Endodermal cell (in vitro differentiated cells): Measurements from ENCODE around the gene GAPT. TPM values are rescaled to one million over a fixed set of nuclear protein-coding genes. Genes with fewer than 3 reads are reported as not detected.

Experiments
- DNase-seq: peaks from one replicate; pipeline ENCODE4 v3.0.0-alpha.2; 2017
- H3K27ac ChIP-seq: 2 replicates; pipeline ENCODE4 v1.5.1; 2013; ENCODE audit warnings: mild to moderate bottlenecking, low read depth, low read length, moderate library complexity
- H3K27me3 ChIP-seq: 2 replicates; pipeline ENCODE4 v1.6.1; 2013; ENCODE audit warnings: mild to moderate bottlenecking, low read length, moderate library complexity; ENCODE audit not compliant: insufficient read depth, control insufficient read depth, poor library complexity, severe bottlenecking
- H3K36me3 ChIP-seq: 2 replicates; pipeline ENCODE4 v1.7.0; 2013; ENCODE audit warnings: mild to moderate bottlenecking, low read length, moderate library complexity; ENCODE audit not compliant: control insufficient read depth, insufficient read depth
- H3K4me1 ChIP-seq: one replicate; pipeline ENCODE4 v1.7.0; 2013; ENCODE audit warnings: low read length; ENCODE audit not compliant: control insufficient read depth, insufficient read depth
- H3K4me3 ChIP-seq: 2 replicates; pipeline ENCODE4 v1.5.1; 2013; ENCODE audit warnings: mild to moderate bottlenecking, low read length, moderate library complexity
- H3K9ac ChIP-seq: 2 replicates; pipeline ENCODE4 v1.6.1; 2013; ENCODE audit warnings: mild to moderate bottlenecking, low read length, moderate library complexity; ENCODE audit not compliant: poor library complexity, severe bottlenecking; ENCODE audit errors: extremely low read depth
- H3K9me3 ChIP-seq: 2 replicates; pipeline ENCODE4 v1.6.1; 2013; ENCODE audit warnings: mild to moderate bottlenecking, low read length, moderate library complexity; ENCODE audit not compliant: control insufficient read depth
- H3K27ac Mint-ChIP-seq: 2 replicates; pipeline ENCODE4 v1.8.0; 2020; ENCODE audit warnings: mixed read lengths
- H3K27me3 Mint-ChIP-seq: 2 replicates; pipeline ENCODE4 v1.8.0; 2021; ENCODE audit warnings: mild to moderate bottlenecking, mixed read lengths; ENCODE audit not compliant: insufficient read depth
- H3K36me3 Mint-ChIP-seq: 2 replicates; pipeline ENCODE4 v1.8.0; 2020; ENCODE audit warnings: low read depth, mixed read lengths
- H3K4me1 Mint-ChIP-seq: 2 replicates; pipeline ENCODE4 v1.8.0; 2020; ENCODE audit warnings: mixed read lengths
- H3K4me3 Mint-ChIP-seq: 2 replicates; pipeline ENCODE4 v1.8.0; 2020; ENCODE audit warnings: mild to moderate bottlenecking, moderate library complexity, mixed read lengths
- H3K9me3 Mint-ChIP-seq: 2 replicates; pipeline ENCODE4 v1.8.0; 2020; ENCODE audit warnings: mild to moderate bottlenecking, mixed read lengths
- CTCF ChIP-seq: fragments of 200-600 bp; sonication (generic); conservative IDR thresholded peaks from 2 replicates; pipeline ENCODE4 v1.5.0; 2021; ENCODE audit warnings: antibody characterized with exemption, mild to moderate bottlenecking
- WGBS, 2 experiments: methylation state at CpG; one replicate each; pipeline versions ENCODE4 v1.1.5 to v1.1.7; 2013; ENCODE audit warnings: missing lambda C conversion rate in 2 of 2, mixed read lengths in 1 of 2; ENCODE audit not compliant: insufficient coverage in 1 of 2, insufficient read length in 1 of 2; 5-methylcytosine and 5-hydroxymethylcytosine counted together
- total RNA-seq, 2 donors: library from RNA; stranded (reverse); fragmentation: NEBNext Ultra II Directional in 1 of 2; extraction: Animal tissue kit (Norgen Biotek cat#: 25700) in 1 of 2; gene quantifications; 2 replicates in 1 of 2; 3 replicates in 1 of 2; pipeline ENCODE4 v1.2.1, GENCODE V29; 2021

GAPT gene
- total RNA-seq, 2 donors from 2014 or later = 0.13 to 1.9 TPM

GRCh38 chr5:58501778-58502417 lies 10.7 kb downstream of the GAPT start:
- H3K27me3 Mint-ChIP-seq = no peaks in the 10 kb centered on the region
- H3K27ac Mint-ChIP-seq = no peak overlapping the region
- H3K9ac ChIP-seq = no peak overlapping the region
- no peak overlapping the region for H3K27ac ChIP-seq
- no peaks in the 10 kb centered on the region for H3K9me3 Mint-ChIP-seq
- TF ChIP-seq CTCF = peak; percentile 63
- H3K4me1 Mint-ChIP-seq = peaks cover 24% of the 10 kb centered on the region
- WGBS, 2 experiments = 94 to 100% methylated on average over 2 of the region's 2 CpGs
- DNase-seq = no peak
- no peaks in the 10 kb centered on the region for H3K9me3 ChIP-seq
- no peaks in the 10 kb centered on the region for H3K27me3 ChIP-seq
- no peak overlapping the region for H3K4me3 Mint-ChIP-seq
- H3K4me3 ChIP-seq = no peak overlapping the region
- H3K36me3 ChIP-seq = no peaks in the 10 kb centered on the region
- no peaks in the 10 kb centered on the region for H3K4me1 ChIP-seq
- no peaks in the 10 kb centered on the region for H3K36me3 Mint-ChIP-seq

GRCh38 chr5:58503390-58504046 lies 12.3 kb downstream of the GAPT start:
- H3K4me3 ChIP-seq = no peak overlapping the region
- Mint-ChIP-seq H3K9me3 (no peaks in the 10 kb centered on the region), H3K36me3 (no peaks in the 10 kb centered on the region), H3K27me3 (no peaks in the 10 kb centered on the region), H3K4me3 (no peak overlapping the region), H3K4me1 (peaks cover 21% of the 10 kb centered on the region), H3K27ac (no peak overlapping the region)
- H3K36me3 ChIP-seq = no peaks in the 10 kb centered on the region
- H3K4me1 ChIP-seq = no peaks in the 10 kb centered on the region
- TF ChIP-seq CTCF = no peak
- no peak for DNase-seq
- no peak overlapping the region for H3K9ac ChIP-seq
- H3K9me3 ChIP-seq = no peaks in the 10 kb centered on the region
- no peak overlapping the region for H3K27ac ChIP-seq
- WGBS, 2 experiments = 80% methylated on average over 2 to 3 of the region's 3 CpGs
- no peaks in the 10 kb centered on the region for H3K27me3 ChIP-seq

GRCh38 chr5:58504766-58505165 lies 13.5 kb downstream of the GAPT start:
- Histone ChIP-seq H3K9ac (no peak overlapping the region), H3K36me3 (no peaks in the 10 kb centered on the region), H3K4me1 (no peaks in the 10 kb centered on the region), H3K27ac (no peak overlapping the region), H3K9me3 (no peaks in the 10 kb centered on the region), H3K4me3 (no peak overlapping the region), H3K27me3 (no peaks in the 10 kb centered on the region)
- Mint-ChIP-seq H3K27me3 (no peaks in the 10 kb centered on the region), H3K36me3 (no peaks in the 10 kb centered on the region), H3K4me1 (peaks cover 9% of the 10 kb centered on the region), H3K27ac (no peak overlapping the region), H3K9me3 (no peaks in the 10 kb centered on the region), H3K4me3 (no peak overlapping the region)
- TF ChIP-seq CTCF = no peak
- 86% methylated on average over 3 of the region's 3 CpGs; no CpG with 5 or more reads in 1 of the 2 experiments for WGBS, 2 experiments
- DNase-seq = no peak
